ENCODE measurements around the gene SH2B3. TPM values are rescaled to one million over a fixed set of nuclear protein-coding genes. Genes with fewer than 3 reads are reported as not detected.

Gene SH2B3
- total RNA-seq, 2 experiments from 2014 or later: 25.8 to 51.3 TPM

GRCh38 chr12:111448846-111449790 lies 43.4 kb downstream of the SH2B3 start:
- Histone ChIP-seq H3K9me3 (ENCODE audit: low read length) (no peaks in the 10 kb centered on the region), H2AFZ (ENCODE audit: low read length) (no peak overlapping the region), H3K36me3 (ENCODE audit: insufficient read depth, low read length) (peaks cover 79% of the 10 kb centered on the region), H3K9me2 (ENCODE audit: insufficient read depth, low read length) (no peaks in the 10 kb centered on the region), H3K27ac (ENCODE audit: low read depth, low read length, poor library complexity, severe bottlenecking) (peak overlapping the region; percentile 43), H3K4me3 (ENCODE audit: low read depth, low read length, poor library complexity, severe bottlenecking) (no peak overlapping the region), H4K20me1 (ENCODE audit: insufficient read depth, low read length) (peaks cover 16% of the 10 kb centered on the region; the same call in 1 of the 2 replicates), H3K79me2 (ENCODE audit: insufficient read depth, low read depth, low read length) (peaks cover 8% of the 10 kb centered on the region; the same call in 1 of the 2 replicates), H3K4me2 (ENCODE audit: low read length) (peak overlapping the region; percentile 45), H3K4me1 (ENCODE audit: insufficient read depth, low read length, poor library complexity, severe bottlenecking) (peaks cover 51% of the 10 kb centered on the region)
- DNase-seq (ENCODE audit: low spot score): no peak
- ChIA-PET POLR2A (interaction anchor here (0.5 to 1.6 kb wide), 7 partner anchors 37 to 680 kb away, joined by 3 to 7 read pairs (median 4); no protein-coding TSS in a partner anchor), CTCF (ENCODE audit: unreplicated experiment) (interaction anchor here (1.4 kb wide), 1 partner anchor 52 kb away, joined by 3 read pairs; no protein-coding TSS in a partner anchor)
- intact Hi-C loops (cut with micrococcal nuclease; ENCODE audit: unreplicated experiment): no loop called here
- TSS peak; percentile 52 for BruUV-seq (replicated peaks)
- no peak for TF ChIP-seq CTCF (conservative IDR thresholded peaks at IDR 0.05; ENCODE audit: low read length)

DNA sequence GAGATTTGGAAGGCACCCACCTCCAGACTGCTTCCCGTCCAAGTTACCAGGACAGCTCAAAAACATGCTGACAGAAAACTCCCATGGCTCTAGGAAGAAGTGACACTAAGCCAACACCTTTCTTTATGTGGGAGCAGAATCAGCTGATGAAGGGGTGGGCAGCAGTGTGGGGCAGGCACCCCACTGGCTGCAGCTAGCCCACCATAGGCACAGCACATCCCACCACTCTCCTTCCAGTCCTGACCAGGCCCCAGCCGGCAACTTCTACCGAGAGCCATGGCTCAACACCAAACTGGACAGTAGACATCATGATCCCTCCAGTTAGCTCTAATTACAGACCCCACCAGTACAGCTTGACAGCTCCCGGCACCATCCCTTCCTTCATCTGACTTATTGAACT lies 45.0 kb downstream of the SH2B3 start:
- intact Hi-C loops (cut with micrococcal nuclease; ENCODE audit: unreplicated experiment): loop anchor here (1.0 kb wide), 3 partner anchors 47 to 79 kb away; no protein-coding TSS in a partner anchor
- Histone ChIP-seq H3K4me2 (ENCODE audit: low read length) (no peak overlapping the region), H3K27ac (ENCODE audit: low read depth, low read length, poor library complexity, severe bottlenecking) (no peak overlapping the region), H3K4me1 (ENCODE audit: insufficient read depth, low read length, poor library complexity, severe bottlenecking) (peaks cover 36% of the 10 kb centered on the region), H3K79me2 (ENCODE audit: insufficient read depth, low read depth, low read length) (0 out of 2 replicates have a peak, but pooled peaks cover 1% of the 10 kb centered on the region), H4K20me1 (ENCODE audit: insufficient read depth, low read length) (peaks cover 6% of the 10 kb centered on the region; the same call in 1 of the 2 replicates), H2AFZ (ENCODE audit: low read length) (no peak overlapping the region), H3K9me3 (ENCODE audit: low read length) (no peaks in the 10 kb centered on the region), H3K9me2 (ENCODE audit: insufficient read depth, low read length) (no peaks in the 10 kb centered on the region), H3K4me3 (ENCODE audit: low read depth, low read length, poor library complexity, severe bottlenecking) (no peak overlapping the region), H3K36me3 (ENCODE audit: insufficient read depth, low read length) (peaks cover 85% of the 10 kb centered on the region)
- TF ChIP-seq CTCF (conservative IDR thresholded peaks at IDR 0.05; ENCODE audit: low read length) (no peak), EZH2phosphoT487 (IDR thresholded peaks at IDR 0.05; ENCODE audit: borderline replicate concordance, low read depth, low read length) (no peak)
- no peak for DNase-seq (ENCODE audit: low spot score)
- CTCF ChIA-PET (ENCODE audit: unreplicated experiment): interaction anchor here (1.1 to 2.8 kb wide), 3 partner anchors 47 to 58 kb away, joined by 4 to 37 read pairs (median 22); no protein-coding TSS in a partner anchor
- POLR2A ChIA-PET: interaction anchor here (0.6 to 2.6 kb wide), 4 partner anchors 16 to 52 kb away, joined by 3 to 11 read pairs (median 4); no protein-coding TSS in a partner anchor
- no TSS peak for BruUV-seq (replicated peaks)
